OCI-LY3 (cell line): ENCODE measurements around the gene HTT.

Source experiments
- EZH2phosphoT487 ChIP-seq: fragments of 200-600 bp; shearing (Covaris generic); IDR thresholded peaks from 2 replicates; pipeline ENCODE4 v1.6.1; 2018; ENCODE audit warnings: antibody characterized with exemption, mixed run types, low read depth
- TF ChIP-seq, protein P1 (sequence below): fragments of 200-600, 300-600 bp; sonication (generic); IDR thresholded peaks from 2 replicates; pipeline ENCODE4 v1.5.1; 2014; ENCODE audit warnings: antibody characterized with exemption, low read length, low read depth

DNA sequence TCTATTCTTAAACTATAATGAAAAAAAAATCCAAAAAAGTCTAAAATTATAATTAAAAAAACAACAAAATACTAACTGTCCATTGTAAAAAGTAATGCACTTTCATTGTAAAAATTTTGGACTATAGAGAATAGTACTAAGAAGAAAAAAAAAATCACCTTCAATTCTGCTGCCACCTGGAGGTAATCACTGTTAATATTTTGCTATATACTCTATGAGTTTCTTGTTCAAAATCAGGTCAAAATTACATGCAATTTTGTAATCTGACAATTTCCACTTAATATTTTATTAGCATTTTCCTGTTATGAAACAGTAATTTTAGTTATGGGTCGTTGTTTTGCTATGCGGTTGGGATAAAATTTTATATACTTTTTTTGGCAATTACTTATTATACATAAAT, 62.0 kb downstream of the HTT start:
- TF ChIP-seq, protein P1, sequence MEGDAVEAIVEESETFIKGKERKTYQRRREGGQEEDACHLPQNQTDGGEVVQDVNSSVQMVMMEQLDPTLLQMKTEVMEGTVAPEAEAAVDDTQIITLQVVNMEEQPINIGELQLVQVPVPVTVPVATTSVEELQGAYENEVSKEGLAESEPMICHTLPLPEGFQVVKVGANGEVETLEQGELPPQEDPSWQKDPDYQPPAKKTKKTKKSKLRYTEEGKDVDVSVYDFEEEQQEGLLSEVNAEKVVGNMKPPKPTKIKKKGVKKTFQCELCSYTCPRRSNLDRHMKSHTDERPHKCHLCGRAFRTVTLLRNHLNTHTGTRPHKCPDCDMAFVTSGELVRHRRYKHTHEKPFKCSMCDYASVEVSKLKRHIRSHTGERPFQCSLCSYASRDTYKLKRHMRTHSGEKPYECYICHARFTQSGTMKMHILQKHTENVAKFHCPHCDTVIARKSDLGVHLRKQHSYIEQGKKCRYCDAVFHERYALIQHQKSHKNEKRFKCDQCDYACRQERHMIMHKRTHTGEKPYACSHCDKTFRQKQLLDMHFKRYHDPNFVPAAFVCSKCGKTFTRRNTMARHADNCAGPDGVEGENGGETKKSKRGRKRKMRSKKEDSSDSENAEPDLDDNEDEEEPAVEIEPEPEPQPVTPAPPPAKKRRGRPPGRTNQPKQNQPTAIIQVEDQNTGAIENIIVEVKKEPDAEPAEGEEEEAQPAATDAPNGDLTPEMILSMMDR, result peak; percentile 33; the same call in 1 of the 2 replicates
- TF ChIP-seq EZH2phosphoT487, result no peak
